K562 (cell line): ENCODE results near the gene EBNA1BP2. TPM values are rescaled to one million over a fixed set of nuclear protein-coding genes. Genes with fewer than 3 reads are reported as not detected.

Experiments used
- COPS2 ChIP-seq: fragments of 450-650 bp; conservative IDR thresholded peaks from 2 replicates; pipeline ENCODE4 v1.6.1; 2016; ENCODE audit warnings: mild to moderate bottlenecking, moderate library complexity
- ETS1 ChIP-seq: conservative IDR thresholded peaks from 2 replicates; pipeline ENCODE4 v1.6.1; 2011; ENCODE audit warnings: low read depth, mild to moderate bottlenecking, low read length; ENCODE audit not compliant: control insufficient read depth
- FOXA1 ChIP-seq: fragments of 450-650 bp; IDR thresholded peaks from 2 replicates; pipeline ENCODE4 v1.6.1; 2016; ENCODE audit warnings: mild to moderate bottlenecking, borderline replicate concordance
- ID3 ChIP-seq, 2 experiments: fragments of 250-450 bp in 1 of 2; fragments of 450-650 bp in 1 of 2; sonication (Bioruptor Pico) in 1 of 2; IDR thresholded peaks; 2 replicates each; pipeline versions ENCODE4 v1.6.1 to v1.8.0; 2016 to 2021; ENCODE audit warnings: mild to moderate bottlenecking in 2 of 2, moderate library complexity in 2 of 2, missing compliant biosample characterization in 1 of 2, missing genetic modification characterization in 1 of 2
- RBFOX2 ChIP-seq: fragments of 200-400 bp; formaldehyde crosslinking; IDR thresholded peaks from 2 replicates; pipeline ENCODE4 v1.6.1; 2017; ENCODE audit warnings: low read depth, mild to moderate bottlenecking, low read length, moderate library complexity
- ZNF12 ChIP-seq: sonication (generic); formaldehyde crosslinking; IDR thresholded peaks from 2 replicates; pipeline ENCODE4 v1.4.0; 2020; ENCODE audit warnings: mild to moderate bottlenecking, missing genetic modification reagents
- ZNF280B ChIP-seq: fragments of 250-450 bp; sonication (Bioruptor Pico); IDR thresholded peaks from 2 replicates; pipeline ENCODE4 v1.5.1; 2021; ENCODE audit warnings: mild to moderate bottlenecking
- ZNF589 ChIP-seq: fragments of 200-800 bp; sonication (Bioruptor generic); IDR thresholded peaks from 2 replicates; pipeline ENCODE4 v1.6.1; 2016; ENCODE audit warnings: low read depth, missing genetic modification characterization, missing compliant biosample characterization
- polyA plus RNA-seq, 8 experiments: library from polyadenylated mRNA; depleted of rRNA in 4 of 8; stranded (reverse) in 5 of 8; unstranded in 3 of 8; fragments of >200 nt; fragmentation: Nextera tagmentation in 2 of 8; fragmentation: Illumina TruSeq in 1 of 8; extraction: Ambion mirVana in 2 of 8; extraction: Trizol in 1 of 8; gene quantifications; 2 replicates each; pipeline versions ENCODE4 v1.2.1 to v1.2.3, GENCODE V29; 2011 to 2014; ENCODE audit warnings: inconsistent platforms in 1 of 8, missing spikeins in 1 of 8
- total RNA-seq, 7 experiments: library from RNA; depleted of rRNA in 6 of 7; stranded (reverse); fragments of >200 nt in 6 of 7; fragmentation: Illumina TruSeq in 2 of 7; extraction: Trizol in 2 of 7; gene quantifications; 2 replicates each; pipeline versions ENCODE4 v1.2.1 to v1.2.3, GENCODE V29; 2011 to 2021; ENCODE audit warnings: low replicate concordance in 1 of 7

Gene EBNA1BP2
- total and polyA plus RNA-seq, 9 of the 15 experiments (the other 6 are each of a cell fraction or from before 2014, with no cell fraction given), result 95.2 to 349 (median 249) TPM

- TF ChIP-seq ETS1, result no peak
- no peak for TF ChIP-seq COPS2
- no peak for TF ChIP-seq ZNF12
- no peak for TF ChIP-seq ZNF589 (CRISPR knock-in tag)
- TF ChIP-seq ZNF280B, result no peak
- TF ChIP-seq FOXA1, result no peak
- no peak for TF ChIP-seq RBFOX2
- no peak for TF ChIP-seq ID3 (CRISPR knock-in tag; IDR thresholded peaks at IDR 0.05)
- no peak for TF ChIP-seq ID3 (tag; IDR thresholded peaks at IDR 0.05)
Observed at GRCh38 chr1:43177691-43178090, 5.6 kb upstream of the EBNA1BP2 start (continued).
